Heart left ventricle (tissue), 13 donors: Measurements from ENCODE around the gene WDR93.

Experiments used
- CTCF ChIP-seq, 12 donors: fragments of 200-600 bp; sonication (generic) in 4 of 12; IDR thresholded peaks; one replicate each; pipeline versions ENCODE4 v1.5.0 to v1.8.0; 2018 to 2022; ENCODE audit warnings: antibody characterized with exemption in 12 of 12, mild to moderate bottlenecking in 5 of 12
- POLR2A ChIP-seq, 2 donors: fragments of 450-650 bp; IDR thresholded peaks; one replicate each; pipeline ENCODE4 v1.6.1; 2017; ENCODE audit warnings: antibody characterized with exemption in 2 of 2, mild to moderate bottlenecking in 2 of 2, moderate library complexity in 2 of 2
- donor health status: ischemic (EF 13 %, LVEDD 7.1; RV severe dilation, severe dysfunction).
- donor health status: DM: no; HTN: yes; CAD: no.
- donor health status: DM: no; HTN: no; CAD: no.
- donor health status: ischemic (EF 25% LVEDD 6.9; RV normal size, moderate dysfunction).
- donor health status: ischemic (EF 25% LVEDD 5.7; RV mildly dilated, moderate dysfunction).
- donor health status: ischemic (EF 35%, LVEDD 5.7; RV mildly dilated, moderate dysfunction).
- donor health status: nonischemic (EF 11% LVEDD 7.7; RV severe dilation, severe dysfunction).
- donor health status: DM: yes; HTN: yes; CAD: no.
- donor health status: PGD.
- donor health status: ischemic (EF 29% LVEDD 5.4; RV normal size, mild dysfunction).
- donor health status: nonischemic (EF 23%, LVEDD 6.1; RV moderate dilation, normal function).

DNA sequence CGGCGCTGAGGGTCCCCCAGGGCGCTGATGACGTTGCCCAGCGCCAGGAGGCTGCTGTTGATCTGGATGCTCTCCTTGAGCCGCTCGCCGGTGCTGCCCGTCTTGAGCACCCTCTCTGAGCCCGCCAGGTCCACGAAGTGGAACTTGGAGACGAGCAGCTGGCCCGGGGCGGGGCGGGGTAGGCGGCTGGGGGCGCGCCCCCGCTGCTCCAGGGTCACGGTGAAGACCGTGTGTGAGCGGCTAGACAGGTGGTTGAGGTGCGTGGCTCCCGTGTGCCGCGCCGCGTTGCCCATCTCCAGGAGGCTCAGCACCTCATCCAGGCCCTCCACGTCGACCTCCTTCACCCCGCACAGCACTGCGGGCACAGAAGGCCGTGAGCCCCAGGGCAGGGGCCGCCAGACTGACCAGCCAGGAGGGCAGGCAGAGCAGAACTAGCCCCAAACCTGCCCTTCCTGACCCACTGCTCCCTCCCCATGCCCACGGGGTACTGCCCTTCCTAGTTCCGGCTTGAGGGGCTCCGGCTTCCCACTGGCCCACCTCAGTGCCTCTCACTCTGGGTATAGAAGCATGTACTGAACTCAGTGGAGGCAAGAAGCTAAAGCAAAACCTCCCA lies 41.5 kb upstream of the WDR93 start:
- no peak for TF ChIP-seq POLR2A (IDR thresholded peaks at IDR 0.05)
- no peak for TF ChIP-seq CTCF (IDR thresholded peaks at IDR 0.05)
